ENCODE results near the gene SYT17.

Gene SYT17

DNA sequence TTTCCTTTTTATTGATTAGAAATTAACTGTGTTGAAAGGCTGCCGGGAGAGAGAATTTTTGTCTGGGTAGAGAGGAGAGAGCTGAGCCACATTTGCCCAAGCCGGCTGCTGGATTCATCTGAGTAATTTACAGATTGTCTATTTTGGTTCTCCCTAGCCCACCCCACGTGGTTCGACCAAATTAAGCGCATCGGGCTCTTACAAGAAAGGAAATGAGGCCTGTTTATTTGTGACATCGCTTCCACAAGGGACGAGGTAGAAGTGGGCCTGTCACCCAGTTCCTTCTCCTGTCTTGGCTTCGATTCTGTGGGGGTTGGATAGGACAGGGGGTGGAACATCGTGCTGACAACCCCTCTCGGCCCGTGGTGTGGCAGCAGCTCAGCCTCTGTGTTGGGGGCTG lies 42.9 kb downstream of the SYT17 start:
- TF ChIP-seq, protein P1, sequence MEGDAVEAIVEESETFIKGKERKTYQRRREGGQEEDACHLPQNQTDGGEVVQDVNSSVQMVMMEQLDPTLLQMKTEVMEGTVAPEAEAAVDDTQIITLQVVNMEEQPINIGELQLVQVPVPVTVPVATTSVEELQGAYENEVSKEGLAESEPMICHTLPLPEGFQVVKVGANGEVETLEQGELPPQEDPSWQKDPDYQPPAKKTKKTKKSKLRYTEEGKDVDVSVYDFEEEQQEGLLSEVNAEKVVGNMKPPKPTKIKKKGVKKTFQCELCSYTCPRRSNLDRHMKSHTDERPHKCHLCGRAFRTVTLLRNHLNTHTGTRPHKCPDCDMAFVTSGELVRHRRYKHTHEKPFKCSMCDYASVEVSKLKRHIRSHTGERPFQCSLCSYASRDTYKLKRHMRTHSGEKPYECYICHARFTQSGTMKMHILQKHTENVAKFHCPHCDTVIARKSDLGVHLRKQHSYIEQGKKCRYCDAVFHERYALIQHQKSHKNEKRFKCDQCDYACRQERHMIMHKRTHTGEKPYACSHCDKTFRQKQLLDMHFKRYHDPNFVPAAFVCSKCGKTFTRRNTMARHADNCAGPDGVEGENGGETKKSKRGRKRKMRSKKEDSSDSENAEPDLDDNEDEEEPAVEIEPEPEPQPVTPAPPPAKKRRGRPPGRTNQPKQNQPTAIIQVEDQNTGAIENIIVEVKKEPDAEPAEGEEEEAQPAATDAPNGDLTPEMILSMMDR (IDR thresholded peaks at IDR 0.05; ENCODE audit: low read depth, low read length, missing control alignments): no peak
- H3K4me3 ChIP-seq (ENCODE audit: low read depth, low read length): peak overlapping the region; percentile 24
- peak; percentile 56 for DNase-seq (ENCODE audit: low read depth)

DNA sequence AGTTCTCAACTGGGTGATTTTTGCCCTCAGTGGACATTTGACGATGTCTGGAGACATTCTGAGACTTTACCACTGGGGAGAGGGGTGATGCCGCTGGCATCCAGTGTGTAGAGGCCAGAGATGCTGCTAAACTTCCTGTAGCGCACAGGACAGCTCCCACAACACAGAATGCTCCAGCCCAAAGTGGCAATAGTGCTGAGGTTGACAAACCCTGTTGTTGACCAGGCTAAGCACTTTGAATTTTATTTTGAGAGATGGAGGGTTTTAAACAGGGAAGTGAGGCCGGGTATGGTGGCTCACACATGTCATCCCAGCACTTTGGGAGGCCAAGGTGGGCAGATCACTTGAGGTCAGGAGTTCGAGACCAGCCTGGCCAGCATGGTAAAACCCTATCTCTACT lies 44.0 kb downstream of the SYT17 start:
- H3K4me3 ChIP-seq (ENCODE audit: low read depth, low read length): no peak overlapping the region
- TF ChIP-seq, protein P1 (IDR thresholded peaks at IDR 0.05; ENCODE audit: low read depth, low read length, missing control alignments): no peak
- no peak for DNase-seq (ENCODE audit: low read depth)

DNA sequence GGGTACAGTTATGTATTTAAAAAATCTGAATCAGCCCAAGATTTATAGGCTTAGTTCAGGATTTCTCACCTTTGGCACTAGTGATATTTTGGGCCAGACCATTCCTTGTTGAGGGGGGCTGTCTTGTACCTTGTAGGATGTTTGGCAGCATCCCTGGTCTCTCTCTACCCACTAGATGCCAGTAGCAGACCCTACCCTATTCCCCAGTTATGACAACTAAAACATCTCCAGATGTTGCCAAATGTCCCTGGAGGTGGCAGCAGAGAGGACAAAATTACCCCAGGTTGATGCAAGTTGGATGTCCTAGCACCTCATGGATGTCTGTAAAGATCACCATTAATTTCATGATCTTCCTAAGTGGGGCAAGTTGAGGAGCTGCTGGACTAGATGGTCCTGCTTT lies 45.8 kb downstream of the SYT17 start:
- TF ChIP-seq, protein P1 (IDR thresholded peaks at IDR 0.05; ENCODE audit: low read depth, low read length, missing control alignments): peak; percentile 22
- H3K4me3 ChIP-seq (ENCODE audit: low read depth, low read length): no peak overlapping the region
- no peak for DNase-seq (ENCODE audit: low read depth)

DNA sequence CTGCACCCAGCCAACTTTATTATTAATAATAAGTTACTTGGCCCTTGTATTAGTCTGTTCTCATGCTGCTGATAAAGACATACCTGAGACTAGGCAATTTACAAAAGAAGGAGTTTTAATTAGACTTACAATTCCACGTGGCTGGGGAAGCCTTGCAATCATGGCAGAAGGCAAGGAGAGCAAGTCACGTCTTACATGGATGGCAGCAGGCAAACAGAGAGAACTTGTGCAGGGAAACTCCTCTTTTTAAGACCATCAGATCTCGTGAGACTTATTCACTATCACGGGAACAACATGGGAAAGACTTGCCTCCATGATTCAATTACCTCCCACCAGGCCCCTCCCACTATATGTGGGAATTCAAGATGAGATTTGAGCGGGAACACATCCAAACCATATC lies 47.7 kb downstream of the SYT17 start:
- TF ChIP-seq, protein P1 (IDR thresholded peaks at IDR 0.05; ENCODE audit: low read depth, low read length, missing control alignments): no peak
- no peak for DNase-seq (ENCODE audit: low read depth)

DNA sequence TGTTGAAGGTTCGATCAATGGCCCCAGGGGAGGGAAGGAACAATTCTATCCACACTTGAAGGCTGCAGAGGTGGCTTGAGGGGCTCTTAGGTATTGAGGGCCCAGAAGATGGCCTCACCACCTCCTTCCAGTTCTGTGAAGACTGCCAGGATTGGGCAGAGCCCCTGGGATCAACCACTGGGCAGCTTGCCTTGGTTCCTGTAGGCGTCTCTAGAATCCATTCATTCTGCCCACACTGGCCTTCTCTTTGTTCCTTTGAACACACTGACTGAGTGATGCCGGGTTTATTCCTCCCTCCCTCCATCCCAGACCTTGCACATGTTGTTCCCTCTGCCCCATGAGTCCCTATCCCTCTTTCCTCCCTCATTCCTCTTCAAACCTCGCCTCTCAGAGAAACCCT lies 50.5 kb downstream of the SYT17 start:
- no peak for DNase-seq (ENCODE audit: low read depth)
- H3K4me3 ChIP-seq (ENCODE audit: low read depth, low read length): no peak overlapping the region
- TF ChIP-seq, protein P1 (IDR thresholded peaks at IDR 0.05; ENCODE audit: low read depth, low read length, missing control alignments): no peak

More for the DNA sequence above, 47.7 kb downstream of the SYT17 start:
- no peak overlapping the region for H3K4me3 ChIP-seq (ENCODE audit: low read depth, low read length)

DNA sequence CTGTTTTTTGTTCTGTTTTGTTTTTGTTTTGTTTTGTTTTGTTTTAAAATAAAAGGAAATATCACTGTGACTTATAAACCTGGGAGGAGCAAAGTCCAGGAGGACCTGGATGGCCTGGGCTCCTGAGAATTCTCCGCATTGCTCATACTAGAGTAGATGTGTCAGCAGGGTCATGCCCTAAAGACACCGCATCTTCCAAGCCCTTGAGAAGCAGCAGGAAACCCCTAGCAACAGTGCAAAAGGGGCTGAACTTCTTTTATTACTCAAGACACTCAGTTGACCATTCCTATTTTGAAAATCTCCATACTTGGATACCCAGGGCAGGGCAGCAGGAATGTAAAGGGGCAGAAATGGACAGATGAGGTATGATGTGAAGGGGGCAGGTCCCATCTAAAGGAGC lies 51.8 kb downstream of the SYT17 start:
- no peak for DNase-seq (ENCODE audit: low read depth)
- no peak overlapping the region for H3K4me3 ChIP-seq (ENCODE audit: low read depth, low read length)
- TF ChIP-seq, protein P1 (IDR thresholded peaks at IDR 0.05; ENCODE audit: low read depth, low read length, missing control alignments): no peak

Data from GM12864 (cell line).